H9 (cell line): ENCODE results near the gene ZC3H7B. TPM values are rescaled to one million over a fixed set of nuclear protein-coding genes. Genes with fewer than 3 reads are reported as not detected.

Source experiments
- DNase-seq: peaks from one replicate; pipeline ENCODE4 v3.0.0-alpha.2; 2017
- H2AFZ ChIP-seq: one replicate; pipeline ENCODE4 v1.6.1; 2013; ENCODE audit warnings: mild to moderate bottlenecking, low read length, control low read depth, moderate library complexity
- H2AK5ac ChIP-seq: 2 replicates; pipeline ENCODE4 v1.6.1; 2013; ENCODE audit warnings: low read length, control low read depth, mixed read lengths; ENCODE audit not compliant: insufficient read length
- H2BK120ac ChIP-seq: one replicate; pipeline ENCODE4 v1.6.1; 2013; ENCODE audit warnings: low read depth, mild to moderate bottlenecking, low read length, control low read depth, inconsistent platforms; ENCODE audit not compliant: poor library complexity, severe bottlenecking
- H2BK12ac ChIP-seq: 2 replicates; pipeline ENCODE4 v1.6.1; 2013; ENCODE audit warnings: low read length, control low read depth, mixed read lengths, low read depth; ENCODE audit not compliant: insufficient read length
- H2BK15ac ChIP-seq: 2 replicates; pipeline ENCODE4 v1.6.1; 2013; ENCODE audit warnings: low read depth, low read length, control low read depth
- H2BK20ac ChIP-seq: one replicate; pipeline ENCODE4 v1.6.1; 2013; ENCODE audit warnings: low read depth, mild to moderate bottlenecking, low read length, control low read depth, inconsistent platforms; ENCODE audit not compliant: poor library complexity, severe bottlenecking
- H2BK5ac ChIP-seq: 2 replicates; pipeline ENCODE4 v1.6.1; 2013; ENCODE audit warnings: low read length, control low read depth, mixed read lengths; ENCODE audit not compliant: insufficient read length
- H3K14ac ChIP-seq: 2 replicates; pipeline ENCODE4 v1.6.1; 2013; ENCODE audit warnings: low read length, control low read depth; ENCODE audit not compliant: insufficient read depth
- H3K18ac ChIP-seq: 2 replicates; pipeline ENCODE4 v1.6.1; 2013; ENCODE audit warnings: low read depth, mild to moderate bottlenecking, mixed read lengths, low read length, control low read depth; ENCODE audit not compliant: insufficient read length
- H3K23ac ChIP-seq: 2 replicates; pipeline ENCODE4 v1.6.1; 2013; ENCODE audit warnings: low read length, control low read depth, mixed read lengths, low read depth; ENCODE audit not compliant: insufficient read length
- H3K23me2 ChIP-seq: 2 replicates; pipeline ENCODE4 v1.6.1; 2013; ENCODE audit warnings: low read depth, mild to moderate bottlenecking, mixed read lengths, low read length, control low read depth; ENCODE audit not compliant: insufficient read length, poor library complexity, severe bottlenecking
- H3K27ac ChIP-seq: 2 replicates; pipeline ENCODE4 v1.5.1; 2013; ENCODE audit warnings: low read length, control low read depth, mixed read lengths, low read depth; ENCODE audit not compliant: insufficient read length
- H3K27me3 ChIP-seq: 2 replicates; pipeline ENCODE4 v1.6.1; 2013; ENCODE audit warnings: low read length, control low read depth, inconsistent platforms; ENCODE audit not compliant: insufficient read depth
- H3K4ac ChIP-seq: 2 replicates; pipeline ENCODE4 v1.6.1; 2013; ENCODE audit warnings: low read depth, mild to moderate bottlenecking, control low read depth, inconsistent platforms, low read length, moderate library complexity
- H3K4me1 ChIP-seq: 2 replicates; pipeline ENCODE4 v1.6.1; 2013; ENCODE audit warnings: low read length, control low read depth, inconsistent platforms; ENCODE audit not compliant: insufficient read depth
- H3K4me2 ChIP-seq: 2 replicates; pipeline ENCODE4 v1.6.1; 2013; ENCODE audit warnings: low read length, control low read depth, mixed read lengths; ENCODE audit not compliant: insufficient read length, insufficient read depth
- H3K56ac ChIP-seq: 2 replicates; pipeline ENCODE4 v1.6.1; 2013; ENCODE audit warnings: low read depth, mild to moderate bottlenecking, mixed read lengths, low read length, control low read depth; ENCODE audit not compliant: insufficient read length
- H3K79me1 ChIP-seq: 2 replicates; pipeline ENCODE4 v1.6.1; 2013; ENCODE audit warnings: low read depth, mild to moderate bottlenecking, moderate library complexity, low read length, control low read depth, inconsistent platforms; ENCODE audit not compliant: insufficient read depth, poor library complexity, severe bottlenecking
- H3K79me2 ChIP-seq: 2 replicates; pipeline ENCODE4 v1.6.1; 2013; ENCODE audit warnings: low read length, control low read depth, inconsistent platforms; ENCODE audit not compliant: insufficient read depth
- H3K9ac ChIP-seq: 2 replicates; pipeline ENCODE4 v1.6.1; 2013; ENCODE audit warnings: low read length, control low read depth, mixed read lengths; ENCODE audit not compliant: insufficient read length; ENCODE audit errors: extremely low read depth
- H3K9me3 ChIP-seq: one replicate; pipeline ENCODE4 v1.6.1; 2013; ENCODE audit warnings: low read depth, low read length, inconsistent platforms; ENCODE audit not compliant: control insufficient read depth
- H3T11ph ChIP-seq: one replicate; pipeline ENCODE4 v1.6.1; 2013; ENCODE audit warnings: mild to moderate bottlenecking, low read length, control low read depth, inconsistent platforms
- H4K20me1 ChIP-seq: one replicate; pipeline ENCODE4 v1.6.1; 2013; ENCODE audit not compliant: control insufficient read depth, insufficient read length, insufficient read depth
- H4K5ac ChIP-seq: 2 replicates; pipeline ENCODE4 v1.6.1; 2013; ENCODE audit warnings: low read depth, mild to moderate bottlenecking, mixed read lengths, low read length, control low read depth; ENCODE audit not compliant: insufficient read length
- H4K8ac ChIP-seq: replicated peaks from 2 replicates; pipeline ENCODE4 v1.6.1; 2013; ENCODE audit warnings: low read length, control low read depth, mixed read lengths, low read depth; ENCODE audit not compliant: insufficient read length
- H4K91ac ChIP-seq: 2 replicates; pipeline ENCODE4 v1.6.1; 2013; ENCODE audit warnings: low read depth, mild to moderate bottlenecking, moderate library complexity, mixed read lengths, low read length, control low read depth; ENCODE audit not compliant: insufficient read length
- H3K27ac Mint-ChIP-seq, 3 experiments: 2 replicates in 2 of 3; 3 replicates in 1 of 3; pipeline ENCODE4 v1.8.0; 2020 to 2021; ENCODE audit warnings: mixed read lengths in 3 of 3, mild to moderate bottlenecking in 1 of 3, moderate library complexity in 1 of 3
- H3K27me3 Mint-ChIP-seq: 2 replicates; pipeline ENCODE4 v1.8.0; 2021; ENCODE audit warnings: low read depth, mild to moderate bottlenecking, moderate library complexity, mixed read lengths
- H3K36me3 Mint-ChIP-seq, 3 experiments: 2 replicates in 2 of 3; 3 replicates in 1 of 3; pipeline ENCODE4 v1.8.0; 2020 to 2021; ENCODE audit warnings: low read depth in 3 of 3, mixed read lengths in 3 of 3; ENCODE audit not compliant: insufficient read depth in 1 of 3
- H3K4me1 Mint-ChIP-seq, 2 experiments: 2 replicates each; pipeline ENCODE4 v1.8.0; 2020; ENCODE audit warnings: mixed read lengths in 2 of 2
- H3K4me3 Mint-ChIP-seq, 2 experiments: 2 replicates in 1 of 2; 3 replicates in 1 of 2; pipeline ENCODE4 v1.8.0; 2020 to 2021; ENCODE audit warnings: mild to moderate bottlenecking in 2 of 2, mixed read lengths in 2 of 2, moderate library complexity in 1 of 2
- H3K9me3 Mint-ChIP-seq, 2 experiments: 2 replicates in 1 of 2; 3 replicates in 1 of 2; pipeline ENCODE4 v1.8.0; 2020; ENCODE audit warnings: mild to moderate bottlenecking in 2 of 2, mixed read lengths in 2 of 2, moderate library complexity in 1 of 2
- WGBS: extraction: QIAGEN DNeasy Blood & Tissue Kit; methylation state at CpG from one replicate; pipeline ENCODE4 v1.1.7; 2013; ENCODE audit warnings: missing lambda C conversion rate, low lambda C conversion rate, mixed read lengths; ENCODE audit not compliant: insufficient read length; ENCODE audit errors: extremely low coverage; 5-methylcytosine and 5-hydroxymethylcytosine counted together
- total RNA-seq: library from RNA; stranded (reverse); gene quantifications from 2 replicates; pipeline ENCODE4 v1.2.1, GENCODE V29; 2021
- TF ChIP-seq, protein P1 (sequence below): fragments of 200-600 bp; sonication (generic); conservative IDR thresholded peaks from 3 replicates; pipeline ENCODE4 v1.8.0; 2021; ENCODE audit warnings: antibody characterized with exemption, mild to moderate bottlenecking

The ZC3H7B gene
- total RNA-seq, 1 experiment from 2014 or later = 69.3 TPM

GRCh38 chr22:41320416-41321240 lies 19.3 kb downstream of the ZC3H7B start:
- Histone ChIP-seq H3K56ac (no peak overlapping the region), H2BK12ac (no peak overlapping the region), H3K27me3 (no peaks in the 10 kb centered on the region), H4K91ac (no peak overlapping the region), H3K23me2 (no peaks in the 10 kb centered on the region), H4K5ac (no peak overlapping the region), H3K18ac (no peak overlapping the region), H3K4ac (no peak overlapping the region), H2BK15ac (no peak overlapping the region), H4K8ac (no peak overlapping the region), H3T11ph (no peak overlapping the region), H2BK20ac (no peak overlapping the region), H3K23ac (no peak overlapping the region), H3K9ac (no peak overlapping the region), H3K27ac (no peak overlapping the region), H4K20me1 (no peaks in the 10 kb centered on the region), H2AFZ (no peak overlapping the region), H2AK5ac (no peak overlapping the region), H3K79me2 (no peaks in the 10 kb centered on the region), H3K9me3 (no peaks in the 10 kb centered on the region), H3K14ac (no peak overlapping the region), H3K4me2 (no peak overlapping the region), H2BK120ac (no peak overlapping the region), H3K4me1 (no peaks in the 10 kb centered on the region), H2BK5ac (no peak overlapping the region), H3K79me1 (no peaks in the 10 kb centered on the region)
- no peaks in the 10 kb centered on the region for H3K9me3 Mint-ChIP-seq
- H3K27me3 Mint-ChIP-seq = no peaks in the 10 kb centered on the region
- no CpG with 5 or more reads among the region's 16 CpGs for WGBS
- H3K4me3 Mint-ChIP-seq = no peak overlapping the region
- peaks cover 3 to 8% of the 10 kb centered on the region in 2 experiments; a peak in 3 of 4 replicates for H3K4me1 Mint-ChIP-seq
- TF ChIP-seq, protein P1, sequence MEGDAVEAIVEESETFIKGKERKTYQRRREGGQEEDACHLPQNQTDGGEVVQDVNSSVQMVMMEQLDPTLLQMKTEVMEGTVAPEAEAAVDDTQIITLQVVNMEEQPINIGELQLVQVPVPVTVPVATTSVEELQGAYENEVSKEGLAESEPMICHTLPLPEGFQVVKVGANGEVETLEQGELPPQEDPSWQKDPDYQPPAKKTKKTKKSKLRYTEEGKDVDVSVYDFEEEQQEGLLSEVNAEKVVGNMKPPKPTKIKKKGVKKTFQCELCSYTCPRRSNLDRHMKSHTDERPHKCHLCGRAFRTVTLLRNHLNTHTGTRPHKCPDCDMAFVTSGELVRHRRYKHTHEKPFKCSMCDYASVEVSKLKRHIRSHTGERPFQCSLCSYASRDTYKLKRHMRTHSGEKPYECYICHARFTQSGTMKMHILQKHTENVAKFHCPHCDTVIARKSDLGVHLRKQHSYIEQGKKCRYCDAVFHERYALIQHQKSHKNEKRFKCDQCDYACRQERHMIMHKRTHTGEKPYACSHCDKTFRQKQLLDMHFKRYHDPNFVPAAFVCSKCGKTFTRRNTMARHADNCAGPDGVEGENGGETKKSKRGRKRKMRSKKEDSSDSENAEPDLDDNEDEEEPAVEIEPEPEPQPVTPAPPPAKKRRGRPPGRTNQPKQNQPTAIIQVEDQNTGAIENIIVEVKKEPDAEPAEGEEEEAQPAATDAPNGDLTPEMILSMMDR = no peak
- peaks cover 22 to 45% (median 31%) of the 10 kb centered on the region in 3 experiments for H3K36me3 Mint-ChIP-seq
- no peak for DNase-seq
- peak overlapping the region in 2 of 3 experiments; percentile 8 to 62; a peak in 3 of 7 replicates for H3K27ac Mint-ChIP-seq
